HG03175 (cell line): ENCODE data around the gene KRTAP12-1.

Source experiments
- ATAC-seq: cut with Tn5 transposase; IDR thresholded peaks from one replicate; pipeline ENCODE4 v1.9.1; 2021; ENCODE audit warnings: mild to moderate bottlenecking, moderate library complexity; ENCODE audit not compliant: unreplicated experiment

KRTAP12-1 gene, protein sequence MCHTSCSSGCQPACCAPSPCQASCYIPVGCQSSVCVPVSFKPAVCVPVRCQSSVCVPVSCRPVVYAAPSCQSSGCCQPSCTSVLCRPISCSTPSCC

GRCh38 chr21:44681861-44682579 lies at the start of gene KRTAP12-1:
TSS of gene KRTAP12-1 (minus strand) at chr21:44682163. CDS start at chr21:44682123, 40 bp downstream.
- ATAC-seq, result no peak

DNA sequence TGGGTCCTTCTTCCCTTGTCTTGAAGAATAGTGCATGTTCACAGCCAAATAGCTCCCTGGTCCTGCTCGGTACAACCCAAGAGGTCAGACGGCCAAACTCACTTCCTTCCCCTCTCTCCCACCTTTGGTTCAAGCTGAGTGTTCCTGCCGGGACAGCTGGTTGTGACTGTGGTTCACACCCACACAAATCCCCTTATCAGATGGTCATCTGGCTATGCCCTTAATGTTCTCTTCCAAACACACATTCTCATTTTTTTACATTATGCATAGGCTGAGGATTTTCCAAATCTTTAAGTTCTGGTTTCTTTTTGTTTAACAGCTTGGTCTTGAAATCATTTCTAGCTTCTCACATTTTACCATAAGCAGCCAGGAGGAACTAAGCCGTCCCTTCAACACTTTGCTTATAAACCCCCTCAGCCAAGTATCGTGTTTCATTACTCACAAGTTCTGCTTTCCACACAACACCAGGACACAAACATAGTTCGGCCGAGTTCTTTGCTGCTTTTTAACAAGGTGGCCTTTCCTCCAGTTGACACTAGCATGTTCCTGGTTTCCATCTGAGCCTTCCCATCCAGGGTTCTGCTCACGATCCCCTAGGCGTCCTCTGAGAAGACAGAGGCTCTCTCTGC lies 49.1 kb upstream of the KRTAP12-1 start:
- ATAC-seq, result no peak

DNA sequence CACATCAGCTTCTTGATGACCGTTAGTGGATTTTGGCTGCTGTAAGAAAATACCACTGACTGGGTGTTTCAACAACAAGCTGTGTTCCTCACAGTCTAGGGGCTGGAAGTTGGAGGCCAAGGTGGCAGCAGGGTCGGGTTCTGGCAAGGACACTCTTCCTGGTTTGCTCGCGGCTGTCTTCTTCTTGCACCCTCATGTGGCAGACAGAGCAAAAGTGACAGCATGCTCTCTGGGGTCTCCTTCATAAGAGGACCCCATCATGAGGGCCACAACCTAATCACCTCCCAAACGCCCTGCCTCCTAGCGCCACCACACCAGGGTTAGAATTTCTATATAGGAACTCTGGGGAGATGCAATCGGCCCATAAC lies 48.0 kb upstream of the KRTAP12-1 start:
- ATAC-seq, result no peak

DNA sequence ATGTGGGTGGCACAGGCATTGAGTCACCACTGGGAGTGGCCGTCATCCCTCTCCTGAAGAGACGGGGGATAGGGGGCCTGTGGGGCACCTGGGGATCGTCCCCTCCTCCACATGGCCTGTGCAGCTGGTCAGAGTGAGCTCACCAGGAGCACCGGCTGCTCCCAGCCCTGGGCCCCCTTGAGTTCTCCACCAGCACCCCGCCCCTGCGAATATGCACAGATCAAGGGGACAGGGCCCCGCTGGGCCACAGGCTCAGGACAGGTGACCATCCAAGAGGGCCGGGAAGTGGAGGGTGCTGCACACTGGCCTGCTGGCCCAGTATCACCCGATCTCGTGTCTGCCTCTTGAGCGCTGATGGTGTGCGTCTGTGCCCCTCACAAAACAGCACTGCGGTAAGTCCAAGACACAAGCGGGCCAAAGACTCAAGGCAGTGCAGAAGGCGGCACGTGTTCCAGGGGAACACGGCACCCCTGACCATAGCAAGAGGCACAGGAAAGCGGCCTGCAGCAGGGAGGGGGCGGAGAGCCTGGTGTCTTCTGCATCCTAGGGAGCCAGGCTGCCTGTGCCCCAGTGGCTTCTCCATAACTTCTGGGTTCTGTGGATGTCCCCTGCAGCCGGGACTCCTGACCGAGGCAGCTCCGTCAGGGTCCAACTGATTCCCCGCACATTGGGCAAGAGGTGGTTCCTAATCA lies 47.5 kb upstream of the KRTAP12-1 start:
- no peak for ATAC-seq

DNA sequence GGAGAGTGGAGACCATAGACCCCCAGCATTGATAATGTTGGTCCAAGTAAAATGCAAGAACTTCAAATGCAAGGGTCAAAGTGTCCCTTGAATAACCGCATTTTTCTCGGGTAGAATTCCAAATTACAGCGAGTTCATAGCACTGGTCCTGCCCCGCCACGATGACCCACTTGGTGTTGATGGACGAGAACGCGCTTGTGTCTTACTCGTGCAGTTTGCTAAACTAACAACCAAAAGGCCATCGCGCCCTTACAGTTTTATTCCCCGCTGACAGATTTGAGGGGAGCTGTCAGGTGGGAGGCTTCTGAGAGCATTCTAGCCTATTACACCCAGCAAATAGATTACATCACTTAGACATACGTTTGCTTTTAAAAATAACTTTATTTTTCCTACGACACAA lies 46.8 kb upstream of the KRTAP12-1 start:
- ATAC-seq, result no peak

DNA sequence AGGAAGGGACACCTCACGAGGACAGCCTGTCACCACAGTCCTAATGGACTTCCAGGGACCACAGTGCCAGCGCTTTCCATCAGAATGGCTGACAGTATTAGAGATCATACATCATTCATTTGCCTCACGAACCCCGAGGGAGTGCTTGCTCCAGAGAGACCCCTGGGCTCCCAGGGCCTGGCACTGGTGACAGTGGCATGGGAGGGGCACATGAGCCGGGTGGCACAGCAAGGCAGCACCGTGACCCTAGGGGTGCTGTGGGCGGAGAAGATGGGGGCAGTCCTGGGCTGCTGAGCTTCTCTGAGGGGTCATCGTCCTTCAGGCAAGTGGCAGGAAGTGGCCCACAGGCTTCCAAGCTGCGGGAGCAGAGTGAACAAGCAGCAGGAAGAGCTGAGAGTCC lies 45.8 kb upstream of the KRTAP12-1 start:
- ATAC-seq, result no peak

DNA sequence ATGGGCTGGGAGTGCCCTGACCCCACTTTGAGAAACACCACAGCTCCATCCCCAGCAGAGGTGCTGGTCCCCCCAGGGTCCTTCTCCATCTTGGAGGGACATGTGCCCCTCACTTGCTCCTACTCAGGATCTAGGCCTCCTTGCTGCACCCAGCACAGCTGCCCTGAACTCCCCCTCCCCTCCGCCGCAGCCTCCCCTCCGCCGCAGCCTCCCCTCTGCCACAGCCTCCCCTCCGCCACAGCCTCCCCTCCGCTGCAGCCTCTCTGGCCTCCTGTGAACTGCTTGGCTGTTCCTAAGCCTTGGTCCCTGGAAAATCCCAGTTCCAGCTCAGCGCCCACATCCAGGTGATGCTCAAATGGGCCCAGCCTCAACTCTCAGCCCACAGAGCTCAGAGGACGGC lies 45.4 kb upstream of the KRTAP12-1 start:
- no peak for ATAC-seq

DNA sequence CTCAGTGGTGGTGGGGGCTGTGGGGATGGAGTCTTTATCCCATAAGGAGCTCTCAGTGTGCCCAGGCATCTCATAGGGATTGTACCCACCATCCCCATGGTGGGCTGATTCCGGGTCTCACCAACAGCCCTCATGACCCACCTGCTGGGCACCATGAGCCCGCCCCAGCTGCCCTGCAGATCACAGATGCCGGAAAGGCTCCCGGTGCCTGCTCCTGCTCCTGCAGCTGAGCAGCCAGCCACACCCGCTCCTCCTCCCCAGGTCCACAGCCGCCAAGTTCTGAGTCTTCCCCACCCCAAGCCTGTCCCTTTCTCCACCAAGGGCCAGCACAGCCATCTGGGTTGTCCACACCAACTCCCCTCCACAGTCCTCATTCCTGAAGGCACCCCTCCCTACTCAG lies 44.9 kb upstream of the KRTAP12-1 start:
- ATAC-seq, result no peak

DNA sequence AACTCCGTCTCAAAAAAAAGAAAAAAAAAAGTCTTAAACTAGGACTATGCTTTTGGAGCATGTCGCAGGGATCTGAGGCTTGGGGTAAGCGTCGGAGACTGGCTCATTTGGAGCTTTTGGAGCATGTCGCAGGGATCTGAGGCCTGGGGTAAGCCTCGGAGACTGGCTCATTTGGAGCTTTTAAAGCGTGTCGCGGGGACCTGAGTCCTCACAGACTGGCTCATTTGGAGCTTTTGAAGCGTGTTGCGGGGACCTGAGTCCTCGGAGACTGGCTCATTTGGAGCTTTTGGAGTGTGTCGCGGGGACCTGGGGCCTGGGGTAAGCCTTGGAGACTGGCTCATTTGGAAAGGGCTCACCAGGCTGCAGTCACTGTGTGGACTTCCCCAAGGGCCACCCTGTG lies 43.0 kb upstream of the KRTAP12-1 start:
- ATAC-seq, result no peak

DNA sequence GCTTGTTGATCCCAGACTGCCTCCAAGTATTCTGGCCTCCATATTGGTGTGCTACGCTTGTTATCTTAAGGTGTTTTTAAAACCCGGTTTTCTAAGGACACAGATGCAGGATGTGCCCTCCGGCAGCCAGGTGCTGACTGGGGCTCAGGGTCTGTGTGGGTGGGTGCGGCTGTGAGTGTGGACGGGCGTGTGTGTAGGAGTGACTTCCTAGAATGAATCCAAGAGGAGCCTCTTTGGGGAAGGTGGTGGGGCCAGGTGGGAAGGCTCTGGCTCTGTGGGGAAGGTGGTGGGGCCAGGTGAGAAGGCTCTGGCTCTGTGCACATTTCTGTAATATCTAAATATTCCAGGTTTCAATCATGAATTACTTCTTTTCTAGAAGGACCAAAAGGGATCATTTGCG lies 42.2 kb upstream of the KRTAP12-1 start:
- no peak for ATAC-seq

DNA sequence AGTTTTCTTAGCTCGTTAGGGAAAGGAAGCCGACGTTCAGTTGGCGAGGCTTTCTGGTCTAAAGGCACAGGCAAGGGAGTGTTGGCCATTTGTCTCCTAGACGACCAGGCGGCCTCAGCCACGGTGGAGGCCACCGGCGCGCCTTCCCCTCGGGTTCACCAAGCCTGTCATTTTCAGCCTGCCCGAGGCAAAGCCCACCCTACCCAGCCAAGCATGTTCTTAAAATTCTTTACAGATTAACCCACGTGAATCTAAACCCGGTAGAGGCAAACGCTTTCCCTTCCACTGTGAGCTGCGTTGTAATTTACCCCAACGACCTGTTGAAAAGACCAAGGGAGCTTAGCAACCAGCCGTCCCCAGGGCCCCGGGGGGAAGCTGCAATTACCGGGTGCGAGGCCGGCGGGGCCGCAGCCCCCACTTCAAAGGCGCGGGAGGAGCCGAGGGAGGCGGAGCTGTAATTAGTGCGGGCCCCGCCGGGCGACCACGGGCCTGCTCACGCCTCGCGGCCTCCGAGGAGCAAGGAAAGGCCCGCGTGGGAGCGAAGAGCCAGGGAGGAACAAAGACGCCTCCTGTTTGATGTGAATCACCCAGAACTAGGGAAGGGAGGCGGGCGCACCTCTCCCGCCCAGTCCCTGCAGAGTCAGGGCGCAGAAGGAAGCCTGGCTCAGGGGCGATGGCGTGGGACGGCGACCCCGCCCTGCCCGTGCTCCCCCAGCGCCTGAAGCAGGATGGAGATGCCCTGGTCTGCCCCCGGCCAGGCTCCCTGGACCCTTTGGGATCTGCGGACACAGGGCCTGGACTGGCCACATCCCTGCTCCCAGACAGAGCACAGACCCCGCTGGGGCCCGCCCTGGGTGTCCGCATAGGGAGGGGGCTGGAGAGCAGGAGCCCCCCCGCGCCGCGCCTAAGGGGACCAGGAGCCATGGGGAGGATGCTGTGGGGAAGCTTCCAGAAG lies 41.5 kb upstream of the KRTAP12-1 start:
- ATAC-seq, result no peak

DNA sequence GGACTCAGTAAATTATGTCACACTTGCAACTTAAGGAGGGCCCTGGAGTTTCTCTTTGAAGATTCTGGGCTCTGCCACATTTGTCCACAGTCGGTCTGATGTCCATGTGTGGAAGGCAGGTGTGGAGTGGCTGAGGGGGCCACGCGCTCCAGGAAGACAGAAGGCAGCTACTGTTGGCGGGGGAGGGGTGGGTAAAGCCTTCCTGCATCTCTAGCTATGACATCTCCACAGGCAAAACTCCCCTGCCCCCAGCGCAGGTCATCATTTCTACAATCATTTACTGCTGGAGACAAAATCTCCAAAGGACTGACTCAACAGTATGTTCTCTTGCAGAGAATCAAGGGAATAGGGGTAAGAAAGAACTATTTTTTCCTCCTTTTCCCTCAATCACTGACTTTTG lies 40.8 kb upstream of the KRTAP12-1 start:
- no peak for ATAC-seq

DNA sequence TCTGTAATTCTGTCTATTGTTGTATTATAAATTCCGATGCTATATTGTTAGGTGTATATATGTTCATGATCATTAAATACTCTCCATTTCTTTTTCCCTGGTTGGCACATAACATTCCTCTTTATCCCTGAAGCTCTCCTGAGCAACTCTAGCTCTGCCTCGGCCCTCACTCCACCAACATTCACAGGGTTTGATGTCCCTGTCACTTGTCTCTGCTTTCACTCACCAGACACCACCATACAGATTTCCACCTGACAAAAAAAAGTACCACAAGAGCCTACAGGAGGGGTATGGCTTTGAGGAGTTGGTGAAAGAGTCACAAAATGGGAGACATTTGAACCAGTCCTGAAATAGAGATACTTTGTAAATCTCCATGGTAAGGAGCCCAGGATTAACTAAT lies 38.2 kb upstream of the KRTAP12-1 start:
- no peak for ATAC-seq

DNA sequence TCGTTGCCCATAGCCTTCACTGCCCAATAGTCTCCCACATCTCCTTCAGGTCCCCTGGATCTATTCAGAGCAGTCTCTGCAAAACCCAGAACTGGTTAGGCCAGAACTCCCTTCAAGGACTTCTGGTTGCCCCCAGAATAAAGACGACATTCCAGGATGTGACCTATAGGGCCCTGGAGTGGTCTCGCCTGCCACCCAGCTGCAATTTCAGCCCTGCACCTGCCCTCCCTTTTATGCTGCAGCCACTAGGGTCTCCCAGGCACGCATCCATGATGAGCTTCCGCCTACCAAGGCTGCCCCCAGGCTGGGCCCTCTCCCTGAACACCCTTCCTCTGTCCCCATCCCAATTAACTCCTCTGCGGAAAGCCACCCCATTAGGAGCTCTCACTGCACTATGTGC lies 36.6 kb upstream of the KRTAP12-1 start:
- ATAC-seq, result no peak

DNA sequence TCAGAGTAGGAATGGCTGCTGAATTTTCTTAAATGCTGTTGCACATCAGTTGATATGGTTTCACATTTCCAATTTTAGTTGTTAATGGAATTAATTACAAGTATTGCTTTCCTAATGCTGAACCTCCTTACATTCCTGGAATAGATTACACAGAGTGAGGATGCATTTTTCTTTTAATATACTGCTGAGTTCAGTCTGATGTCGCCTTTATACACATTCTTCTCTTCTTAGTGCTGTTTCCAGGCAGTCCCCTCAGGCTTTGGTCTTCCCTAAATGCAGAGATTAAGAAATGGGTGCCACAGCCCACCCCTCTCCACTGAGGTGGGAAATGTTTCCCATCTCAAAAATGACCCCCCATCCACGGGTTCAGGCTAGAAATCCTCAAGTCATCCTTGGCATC lies 36.1 kb upstream of the KRTAP12-1 start:
- ATAC-seq, result no peak

DNA sequence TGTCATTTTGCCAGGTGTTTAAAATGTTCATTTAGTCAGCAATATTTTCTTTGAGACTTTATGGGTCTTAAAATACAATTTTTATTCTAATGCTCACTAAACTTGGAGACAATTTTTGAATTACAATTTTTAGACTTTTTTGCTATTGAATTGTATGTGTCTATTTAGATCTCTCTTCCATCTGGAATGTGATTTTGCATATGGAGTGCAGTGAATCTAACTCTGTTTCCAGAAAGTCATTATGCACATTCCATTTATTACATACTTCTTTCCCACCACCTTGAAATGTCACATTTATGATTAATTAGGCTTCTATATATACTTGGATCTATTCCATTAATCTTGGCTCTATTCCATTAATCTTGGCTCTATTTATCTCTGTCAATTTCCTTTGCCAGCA lies 35.0 kb upstream of the KRTAP12-1 start:
- ATAC-seq, result no peak

GRCh38 chr21:44714905-44715304 lies 32.9 kb upstream of the KRTAP12-1 start:
- ATAC-seq, result no peak

DNA sequence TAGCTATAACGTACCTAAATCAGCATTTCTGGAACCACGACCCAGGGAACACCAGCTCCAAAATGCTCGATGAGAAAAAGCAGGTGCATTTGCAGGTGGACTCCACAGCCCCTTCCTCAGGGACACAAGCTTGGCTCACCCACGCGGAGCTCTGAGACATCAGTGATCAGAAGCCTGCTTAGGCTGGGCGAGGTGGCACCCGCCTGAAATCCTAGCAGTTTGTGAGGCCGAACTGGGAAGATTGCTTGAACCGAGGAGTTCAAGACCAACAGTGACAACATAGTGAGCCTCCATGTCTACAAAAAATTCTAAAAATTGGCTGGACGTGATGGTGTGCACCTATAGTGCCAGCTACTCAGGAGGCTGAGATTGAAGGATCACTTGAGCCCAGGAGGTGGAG lies 31.9 kb upstream of the KRTAP12-1 start:
- ATAC-seq, result no peak

- ATAC-seq, result no peak
Observed at GRCh38 chr21:44713130-44713529, 31.2 kb upstream of the KRTAP12-1 start.

DNA sequence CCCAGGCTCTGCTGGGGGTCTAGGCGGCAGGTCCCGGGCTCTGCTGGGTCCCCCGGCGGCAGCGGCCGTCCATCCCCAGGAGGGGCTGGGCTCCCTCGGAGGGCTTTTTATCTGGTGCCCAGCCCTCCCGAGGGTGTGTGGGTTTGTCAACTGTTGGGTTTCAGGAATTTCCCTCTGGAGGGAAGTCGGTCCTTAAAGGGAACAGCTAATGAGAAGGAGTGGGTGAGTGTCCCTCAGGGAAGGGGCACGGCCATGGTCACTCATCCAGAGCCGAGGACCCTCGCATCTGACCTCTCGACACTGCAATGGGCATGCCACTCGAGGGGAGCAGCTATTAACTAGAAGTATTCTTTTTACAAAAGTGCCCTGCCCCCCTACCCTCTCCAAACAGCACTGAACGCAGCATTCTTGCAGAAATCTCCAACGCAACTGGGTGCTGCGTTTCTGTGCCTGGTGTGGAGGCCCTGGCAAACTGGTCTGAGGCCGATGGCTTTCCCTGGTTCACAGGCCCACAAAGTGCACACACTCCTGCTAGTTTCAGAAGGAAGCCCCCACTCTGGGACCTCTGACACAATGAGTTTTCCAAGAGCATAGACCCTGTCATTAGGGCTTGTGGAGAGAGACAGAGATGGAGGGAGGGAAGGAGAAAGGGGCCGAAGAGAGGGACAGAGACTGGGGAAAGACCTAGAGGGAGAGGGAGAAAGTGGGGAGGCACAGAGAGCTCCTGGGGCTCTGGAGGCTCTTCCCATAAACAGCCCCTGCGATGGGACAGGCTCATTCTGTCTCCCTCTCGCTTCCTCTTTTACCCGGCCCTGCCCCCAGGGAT lies 30.5 kb upstream of the KRTAP12-1 start:
- ATAC-seq, result no peak
